Measurements from ENCODE around the gene MMS19. TPM values are rescaled to one million over a fixed set of nuclear protein-coding genes. Genes with fewer than 3 reads are reported as not detected.
"Not testable (repeated sequence)": the region's sequence is repeated elsewhere in the genome, so short reads cannot be mapped to it uniquely, and the experiment has no call there.

MMS19 gene
- total RNA-seq, 2 experiments from 2014 or later: 74.8 to 95.7 TPM

- POLR2A ChIA-PET: no interaction called here
- Histone ChIP-seq H3K4me3 (ENCODE audit: low read depth, low read length, poor library complexity, severe bottlenecking) (peak within 1 kb of the TSS; percentile 87), H3K9me2 (ENCODE audit: insufficient read depth, low read length) (no peaks in the 10 kb centered on the region), H2AFZ (ENCODE audit: low read length) (peak within 1 kb of the TSS; percentile 78), H3K27ac (ENCODE audit: low read depth, low read length, poor library complexity, severe bottlenecking) (peak within 1 kb of the TSS; percentile 70), H3K4me1 (ENCODE audit: insufficient read depth, low read length, poor library complexity, severe bottlenecking) (peaks cover 17% of the 10 kb centered on the region), H3K79me2 (ENCODE audit: insufficient read depth, low read depth, low read length) (peaks cover 50% of the 10 kb centered on the region), H3K36me3 (ENCODE audit: insufficient read depth, low read length) (peaks cover 43% of the 10 kb centered on the region), H4K20me1 (ENCODE audit: insufficient read depth, low read length) (peaks cover 17% of the 10 kb centered on the region; the same call in 1 of the 2 replicates), H3K9me3 (ENCODE audit: low read length) (no peaks in the 10 kb centered on the region), H3K4me2 (ENCODE audit: low read length) (peak within 1 kb of the TSS; percentile 92)
- no peak for TF ChIP-seq EZH2phosphoT487 (IDR thresholded peaks at IDR 0.05; ENCODE audit: borderline replicate concordance, low read depth, low read length)
- TF ChIP-seq CTCF (conservative IDR thresholded peaks at IDR 0.05; ENCODE audit: low read length): peak; percentile 61
- no TSS peak for BruUV-seq (replicated peaks)
- peak; percentile 96 for DNase-seq (ENCODE audit: low spot score)
- intact Hi-C loops (cut with micrococcal nuclease; ENCODE audit: unreplicated experiment): no loop called here
- CTCF ChIA-PET (ENCODE audit: unreplicated experiment): no interaction called here
These were observed 72.1 kb downstream of the MMS19 start, which contains the start of gene PGAM1 for GRCh38 chr10:97425964-97426775. PGAM1 (plus strand) TSS chr10:97426191; CDS start chr10:97426308, 117 bp downstream.

GRCh38 chr10:97423757-97424098, 74.5 kb downstream of the MMS19 start:
- intact Hi-C loops (cut with micrococcal nuclease; ENCODE audit: unreplicated experiment); H3K9me2 ChIP-seq (ENCODE audit: insufficient read depth, low read length); H2AFZ ChIP-seq (ENCODE audit: low read length); CTCF ChIA-PET (ENCODE audit: unreplicated experiment); BruUV-seq (replicated peaks); H3K4me3 ChIP-seq (ENCODE audit: low read depth, low read length, poor library complexity, severe bottlenecking); H3K4me2 ChIP-seq (ENCODE audit: low read length); DNase-seq (ENCODE audit: low spot score); H3K9me3 ChIP-seq (ENCODE audit: low read length); H3K27ac ChIP-seq (ENCODE audit: low read depth, low read length, poor library complexity, severe bottlenecking): not testable (repeated sequence)
- POLR2A ChIA-PET: interaction anchor here (0.7 to 1.4 kb wide), 3 partner anchors 10 to 812 kb away, joined by 3 to 4 read pairs (median 4); no protein-coding TSS in a partner anchor
- Histone ChIP-seq H4K20me1 (ENCODE audit: insufficient read depth, low read length) (peaks cover 15% of the 10 kb centered on the region; the same call in 1 of the 2 replicates), H3K4me1 (ENCODE audit: insufficient read depth, low read length, poor library complexity, severe bottlenecking) (peaks cover 21% of the 10 kb centered on the region), H3K36me3 (ENCODE audit: insufficient read depth, low read length) (peaks cover 19% of the 10 kb centered on the region), H3K79me2 (ENCODE audit: insufficient read depth, low read depth, low read length) (peaks cover 32% of the 10 kb centered on the region)

GRCh38 chr10:97416565-97416964, 81.7 kb downstream of the MMS19 start:
- CTCF ChIA-PET (ENCODE audit: unreplicated experiment): no interaction called here
- Histone ChIP-seq H4K20me1 (ENCODE audit: insufficient read depth, low read length) (no peaks in the 10 kb centered on the region), H2AFZ (ENCODE audit: low read length) (peak overlapping the region; percentile 20; the same call in 1 of the 2 replicates), H3K4me2 (ENCODE audit: low read length) (peak overlapping the region; percentile 55), H3K4me1 (ENCODE audit: insufficient read depth, low read length, poor library complexity, severe bottlenecking) (peaks cover 29% of the 10 kb centered on the region), H3K79me2 (ENCODE audit: insufficient read depth, low read depth, low read length) (no peaks in the 10 kb centered on the region), H3K9me2 (ENCODE audit: insufficient read depth, low read length) (no peaks in the 10 kb centered on the region), H3K36me3 (ENCODE audit: insufficient read depth, low read length) (no peaks in the 10 kb centered on the region), H3K9me3 (ENCODE audit: low read length) (no peaks in the 10 kb centered on the region), H3K4me3 (ENCODE audit: low read depth, low read length, poor library complexity, severe bottlenecking) (peak overlapping the region; percentile 6), H3K27ac (ENCODE audit: low read depth, low read length, poor library complexity, severe bottlenecking) (peak overlapping the region; percentile 36)
- DNase-seq (ENCODE audit: low spot score): peak; percentile 60
- no TSS peak for BruUV-seq (replicated peaks)
- no peak for TF ChIP-seq CTCF (conservative IDR thresholded peaks at IDR 0.05; ENCODE audit: low read length)
- TF ChIP-seq EZH2phosphoT487 (IDR thresholded peaks at IDR 0.05; ENCODE audit: borderline replicate concordance, low read depth, low read length): no peak
- POLR2A ChIA-PET: interaction anchor here (0.6 to 0.7 kb wide), 2 partner anchors 25 to 76 kb away, joined by 3 to 4 read pairs; no protein-coding TSS in a partner anchor
- intact Hi-C loops (cut with micrococcal nuclease; ENCODE audit: unreplicated experiment): no loop called here
